Measurements from ENCODE around the gene PSMA8. TPM values are rescaled to one million over a fixed set of nuclear protein-coding genes. Genes with fewer than 3 reads are reported as not detected.
"Not testable (repeated sequence)": the region's sequence is repeated elsewhere in the genome, so short reads cannot be mapped to it uniquely, and the experiment has no call there.

The PSMA8 gene
- polyA plus RNA-seq, 1 experiment = not detected

DNA sequence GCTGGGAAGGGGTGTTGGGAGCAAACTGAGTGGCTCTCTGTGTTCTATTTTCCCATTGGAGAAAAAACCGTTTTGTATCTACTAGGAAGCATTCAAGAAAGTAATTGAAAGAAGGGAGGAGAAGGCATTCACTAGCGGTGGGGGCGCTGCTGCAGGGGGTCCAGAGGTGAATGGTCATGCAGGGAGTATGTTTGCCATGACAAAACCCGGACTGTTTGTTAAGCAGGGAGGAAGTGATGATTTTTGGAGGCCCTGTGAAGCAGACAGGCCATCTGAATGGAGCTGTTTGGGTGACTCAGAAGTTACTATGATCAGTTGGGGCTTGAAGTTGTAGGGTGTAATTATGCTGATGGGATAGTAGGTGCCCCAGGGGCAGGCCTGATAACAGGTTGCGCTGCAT lies 99.5 kb downstream of the PSMA8 start:
- CTCF ChIA-PET = no interaction called here
- POLR2A ChIA-PET = no interaction called here
- no peak for DNase-seq (ENCODE audit: low read depth)
- H3K27me3 ChIP-seq (ENCODE audit: control insufficient read depth, insufficient read depth, low read length) = no peaks in the 10 kb centered on the region
- H3K36me3 ChIP-seq (ENCODE audit: control insufficient read depth, insufficient read depth, low read length) = no peaks in the 10 kb centered on the region
- no peak overlapping the region for H3K4me3 ChIP-seq (ENCODE audit: low read depth, low read length)
- no peak for TF ChIP-seq CTCF (IDR thresholded peaks at IDR 0.05; ENCODE audit: insufficient read depth, low read depth, low read length)

- H3K36me3 ChIP-seq (ENCODE audit: control insufficient read depth, insufficient read depth, low read length); H3K4me3 ChIP-seq (ENCODE audit: low read depth, low read length); DNase-seq (ENCODE audit: low read depth); POLR2A ChIA-PET; H3K27me3 ChIP-seq (ENCODE audit: control insufficient read depth, insufficient read depth, low read length); CTCF ChIA-PET: not testable (repeated sequence)
These were observed 103.7 kb downstream of the PSMA8 start for GRCh38 chr18:26237363-26237762.

DNA sequence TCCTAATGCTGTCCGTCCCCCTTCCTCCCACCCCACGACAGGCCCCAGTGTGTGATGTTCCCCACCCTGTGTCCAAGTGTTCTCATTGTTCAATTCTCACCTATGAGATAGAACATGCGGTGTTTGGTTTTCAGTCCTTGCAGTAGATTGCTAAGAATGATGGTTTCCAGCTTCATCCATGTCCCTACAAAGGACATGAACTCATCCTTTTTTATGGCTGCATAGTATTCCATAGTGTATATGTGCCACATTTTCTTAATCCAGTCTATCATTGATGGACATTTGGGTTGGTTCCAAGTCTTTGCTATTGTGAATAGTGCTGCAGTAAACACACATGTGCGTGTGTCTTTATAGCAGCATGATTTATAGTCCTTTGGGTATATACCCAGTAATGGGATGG lies 105.0 kb downstream of the PSMA8 start:
- CTCF ChIA-PET; POLR2A ChIA-PET; H3K36me3 ChIP-seq (ENCODE audit: control insufficient read depth, insufficient read depth, low read length): not testable (repeated sequence)

DNA sequence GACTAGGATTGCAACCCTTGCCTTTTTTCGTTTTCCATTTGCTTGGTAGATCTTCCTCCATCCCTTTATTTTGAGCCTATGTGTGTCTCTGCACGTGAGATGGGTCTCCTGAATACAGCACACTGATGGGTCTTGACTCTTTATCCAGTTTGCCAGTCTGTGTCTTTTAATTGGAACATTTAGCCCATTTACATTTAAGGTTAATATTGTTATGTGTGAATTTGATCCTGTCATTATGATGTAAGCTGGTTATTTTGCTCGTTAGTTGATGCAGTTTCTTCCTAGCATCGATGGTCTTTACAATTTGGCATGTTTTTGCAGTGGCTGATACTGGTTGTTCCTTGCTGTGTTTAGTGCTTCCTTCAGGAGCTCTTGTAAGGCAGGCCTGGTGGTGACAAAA lies 108.7 kb downstream of the PSMA8 start:
- H3K27me3 ChIP-seq (ENCODE audit: control insufficient read depth, insufficient read depth, low read length); POLR2A ChIA-PET; DNase-seq (ENCODE audit: low read depth); H3K4me3 ChIP-seq (ENCODE audit: low read depth, low read length); H3K36me3 ChIP-seq (ENCODE audit: control insufficient read depth, insufficient read depth, low read length); CTCF ChIA-PET: not testable (repeated sequence)

More for the DNA sequence above, 105.0 kb downstream of the PSMA8 start:
- DNase-seq (ENCODE audit: low read depth); H3K4me3 ChIP-seq (ENCODE audit: low read depth, low read length); H3K27me3 ChIP-seq (ENCODE audit: control insufficient read depth, insufficient read depth, low read length): not testable (repeated sequence)

Other genes starting within 250 kb of the PSMA8 start
- 153 and 163 TPM in 2 replicates for gene SS18, start 43.3 kb upstream of the PSMA8 start, polyA plus RNA-seq (2011; rRNA removed)
- gene TAF4B, start 92.6 kb downstream of the PSMA8 start, polyA plus RNA-seq (2011; rRNA removed) = 1.1 TPM in 2 replicates

Measured in BJ (cell line).